ENCODE results near the gene GRM5.

Gene GRM5

GRCh38 chr11:88697139-88697538, 368.6 kb downstream of the GRM5 start:
- no peak for DNase-seq (ENCODE audit: low read depth)

- no peak for DNase-seq (ENCODE audit: low read depth)
These were observed 369.9 kb downstream of the GRM5 start for GRCh38 chr11:88695689-88696414.

DNA sequence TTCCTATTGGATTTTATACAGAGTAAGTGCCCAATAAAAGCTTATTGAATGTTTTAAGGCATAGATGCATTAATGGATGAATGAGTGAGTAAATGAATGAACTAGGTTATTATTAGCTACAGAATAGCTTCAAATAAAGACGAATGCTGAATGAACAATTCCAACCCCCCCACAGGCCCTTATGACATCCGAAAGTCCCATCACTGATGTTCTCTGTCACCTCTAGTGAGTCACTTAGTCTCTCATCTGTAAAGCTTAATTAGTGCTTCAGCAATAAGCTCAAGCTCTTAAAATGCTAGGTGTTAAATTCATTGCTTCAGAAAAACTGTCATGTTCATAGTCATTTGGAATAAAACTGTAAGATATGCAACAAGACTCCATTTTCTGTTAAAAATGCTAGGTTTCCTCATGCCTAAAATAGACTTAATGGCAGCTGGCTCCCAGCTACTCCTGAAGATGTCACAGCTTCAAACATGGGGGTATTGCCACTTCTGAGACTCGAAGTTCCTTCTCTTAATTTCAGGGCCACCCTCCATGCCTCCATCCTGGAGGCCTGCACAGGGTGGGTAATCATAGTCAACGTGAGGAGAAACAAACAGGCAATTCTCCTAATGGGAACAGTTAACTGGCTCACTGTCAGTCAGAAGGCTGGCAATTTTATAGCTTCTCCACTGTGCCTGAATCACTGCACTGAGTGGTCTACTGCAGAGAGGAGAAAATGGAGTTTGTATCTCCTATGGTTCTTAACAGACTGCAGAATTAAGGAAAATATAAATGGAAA, 373.3 kb downstream of the GRM5 start:
- no peak for DNase-seq (ENCODE audit: low read depth)

- DNase-seq (ENCODE audit: low read depth), result no peak
These were observed 376.1 kb downstream of the GRM5 start for GRCh38 chr11:88689548-88690240.

DNA sequence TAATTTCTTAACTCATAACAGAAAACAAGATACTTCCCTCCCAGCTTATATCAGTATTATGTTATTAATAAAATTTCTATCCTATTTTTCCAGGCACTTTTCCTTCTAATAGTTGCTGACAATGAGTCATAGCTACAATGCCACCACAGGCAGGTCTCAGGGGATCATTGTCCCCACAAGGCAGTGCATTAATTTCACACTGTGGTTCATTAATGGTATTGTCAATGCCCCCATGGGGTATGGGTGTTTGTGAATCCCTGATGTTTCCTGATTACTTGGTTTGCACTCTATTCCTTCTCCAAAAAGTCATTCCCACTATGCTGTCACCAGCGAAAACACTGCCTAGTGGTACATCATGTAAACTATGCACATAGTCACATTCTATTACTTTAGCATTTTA, 382.8 kb downstream of the GRM5 start:
- DNase-seq (ENCODE audit: low read depth), result no peak

DNA sequence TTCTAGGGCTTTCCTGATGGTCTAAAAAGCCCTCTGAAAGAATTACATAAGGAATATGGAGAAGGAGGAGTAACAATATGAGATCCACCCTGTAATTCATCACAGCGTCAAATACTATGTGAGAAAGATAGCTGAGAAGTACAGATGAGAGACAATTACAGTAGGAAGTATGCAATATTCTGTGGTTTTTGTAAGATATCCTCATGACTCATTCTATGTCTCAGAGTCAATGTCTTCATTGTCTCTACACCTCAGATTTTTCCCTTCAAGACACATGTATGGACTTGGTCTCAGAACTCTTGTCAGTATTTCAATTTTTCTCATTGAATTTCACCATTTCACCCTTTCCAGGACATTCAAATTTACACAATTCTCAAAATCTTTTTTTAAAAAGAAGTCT, 385.0 kb downstream of the GRM5 start:
- no peak for DNase-seq (ENCODE audit: low read depth)

DNA sequence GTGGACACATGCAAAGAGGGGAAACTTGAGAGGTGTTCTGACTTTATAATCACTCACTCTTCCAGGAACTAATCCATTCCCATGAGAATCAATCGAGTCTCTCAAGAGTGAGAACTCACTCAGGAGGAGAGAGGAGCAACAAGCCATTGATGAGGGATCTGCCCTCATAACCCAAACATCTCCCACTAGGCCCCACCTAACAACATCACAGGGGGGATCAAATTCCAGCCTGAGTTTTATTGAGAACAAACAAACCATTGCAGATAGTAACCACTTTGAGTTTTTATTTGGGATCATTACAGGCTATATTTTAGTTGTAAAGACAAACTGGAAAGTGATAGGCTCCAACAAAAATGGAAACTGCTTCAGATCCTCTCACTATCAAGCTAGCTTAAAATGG, 399.4 kb downstream of the GRM5 start:
- DNase-seq (ENCODE audit: low read depth), result no peak

GRCh38 chr11:88657076-88657738, 408.6 kb downstream of the GRM5 start:
- DNase-seq (ENCODE audit: low read depth), result no peak

GRCh38 chr11:88656283-88656682, 409.5 kb downstream of the GRM5 start:
- no peak for DNase-seq (ENCODE audit: low read depth)

DNA sequence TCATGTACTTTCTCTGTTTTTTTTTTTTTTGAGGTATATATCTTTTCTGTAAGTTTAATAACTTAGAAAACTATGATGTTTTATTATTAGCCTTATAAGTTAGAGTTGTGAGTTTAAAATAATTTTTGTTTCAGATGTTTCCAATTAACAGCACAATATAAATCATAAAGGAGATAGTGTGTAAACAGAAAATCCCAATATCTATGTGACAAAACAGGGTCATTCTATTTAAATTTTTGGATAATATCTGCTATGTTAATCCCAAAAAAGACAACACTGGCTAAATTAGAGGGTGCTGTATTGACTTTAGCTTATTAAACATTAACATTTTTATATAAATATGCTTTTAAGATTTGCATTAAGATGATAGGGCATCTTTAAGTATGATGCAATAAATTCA, 410.1 kb downstream of the GRM5 start:
- DNase-seq (ENCODE audit: low read depth), result no peak

DNA sequence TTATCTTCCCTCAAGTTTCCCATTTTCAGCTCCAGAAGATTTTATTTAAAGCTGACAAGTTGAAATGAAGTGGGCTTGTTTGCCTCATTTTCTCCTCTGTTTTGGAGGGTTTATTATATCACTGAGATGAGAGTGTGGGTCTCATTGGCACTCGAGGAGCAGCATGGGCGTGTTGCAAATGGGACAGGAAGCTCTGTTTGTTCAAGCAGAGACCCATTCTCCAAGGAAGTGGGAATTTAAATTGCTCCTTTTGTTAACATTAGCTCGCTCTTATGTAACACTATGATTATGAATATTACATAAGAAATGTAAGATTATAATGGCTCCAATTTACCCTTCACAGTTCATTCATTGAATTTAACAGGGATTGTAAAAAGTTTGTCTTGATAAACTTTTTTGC, 410.6 kb downstream of the GRM5 start:
- DNase-seq (ENCODE audit: low read depth), result no peak

DNA sequence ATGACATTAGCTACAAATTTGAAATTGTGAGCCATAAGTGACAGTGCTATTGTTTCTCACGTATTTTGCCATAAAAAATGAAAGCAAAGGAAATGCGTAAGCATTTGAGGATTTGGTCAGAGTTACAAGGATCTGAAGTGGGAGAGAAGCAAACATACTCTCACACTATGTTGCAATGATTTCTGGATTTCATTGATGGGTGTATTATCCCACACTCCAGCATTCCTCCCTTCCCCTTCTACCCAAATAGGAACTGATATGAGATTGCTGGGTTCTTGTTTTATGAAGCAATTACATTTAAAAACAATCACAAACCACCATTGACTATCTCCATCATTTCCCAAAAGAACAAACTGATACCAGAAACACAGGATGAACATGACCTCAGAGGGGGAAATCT, 414.2 kb downstream of the GRM5 start:
- DNase-seq (ENCODE audit: low read depth), result no peak

DNA sequence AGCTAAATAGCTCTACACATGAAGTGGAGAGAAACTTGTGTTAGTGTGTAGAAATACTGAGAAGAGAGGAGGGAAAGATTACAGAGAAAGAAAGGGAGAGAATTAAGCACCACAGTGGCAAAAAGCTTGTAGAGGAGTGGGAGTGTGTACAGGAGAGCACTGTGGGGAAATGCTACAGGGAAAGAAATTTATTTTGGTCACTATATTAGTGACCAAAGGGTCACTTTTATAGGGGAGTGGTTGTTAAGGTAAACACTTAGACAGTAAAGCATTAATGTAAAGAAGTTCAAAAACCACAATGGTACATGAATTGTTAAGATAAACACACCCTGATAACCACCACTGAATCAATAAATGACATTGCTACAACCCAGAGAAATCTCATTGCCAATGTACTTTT, 421.1 kb downstream of the GRM5 start:
- DNase-seq (ENCODE audit: low read depth), result no peak

DNA sequence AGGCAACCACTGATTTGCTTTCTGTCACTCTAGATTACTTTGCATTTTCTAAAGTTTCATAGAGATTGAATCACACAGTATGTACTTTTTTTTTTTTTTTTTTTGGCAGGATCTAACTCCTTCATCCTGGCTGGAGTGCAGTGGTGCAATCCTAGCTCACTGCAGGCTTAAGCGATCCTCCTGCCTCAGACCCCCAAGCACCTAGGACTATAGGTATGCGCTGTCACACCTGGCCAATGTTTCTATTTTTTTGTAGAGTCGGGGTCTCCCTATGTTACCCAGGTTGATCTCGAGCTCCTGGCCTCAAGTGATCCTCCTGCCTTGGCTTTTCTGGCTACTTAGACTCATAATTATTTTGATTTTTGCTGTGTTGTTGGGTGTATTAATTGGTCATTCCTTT, 433.6 kb downstream of the GRM5 start:
- no peak for DNase-seq (ENCODE audit: low read depth)

DNA sequence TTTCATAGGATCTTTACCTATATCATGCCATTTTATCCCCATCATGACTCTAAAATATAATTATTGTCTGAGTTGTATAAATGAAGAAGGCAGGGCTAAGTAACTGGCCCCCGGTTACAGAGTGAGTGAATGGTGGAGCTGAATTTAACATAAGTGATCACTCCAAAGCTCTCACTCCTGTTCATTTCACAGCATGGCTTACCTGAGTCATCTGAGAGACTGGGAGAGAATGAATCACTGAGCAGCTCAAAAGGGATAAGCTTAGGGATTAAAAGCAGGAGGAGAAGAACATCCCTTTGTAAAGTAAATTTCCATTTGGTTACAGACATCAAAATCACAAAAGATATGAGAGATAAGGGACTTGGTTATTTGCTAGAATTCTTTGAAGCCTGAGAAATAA, 434.3 kb downstream of the GRM5 start:
- DNase-seq (ENCODE audit: low read depth), result no peak

- no peak for DNase-seq (ENCODE audit: low read depth)
These were observed 436.3 kb downstream of the GRM5 start for GRCh38 chr11:88629496-88629895.

DNA sequence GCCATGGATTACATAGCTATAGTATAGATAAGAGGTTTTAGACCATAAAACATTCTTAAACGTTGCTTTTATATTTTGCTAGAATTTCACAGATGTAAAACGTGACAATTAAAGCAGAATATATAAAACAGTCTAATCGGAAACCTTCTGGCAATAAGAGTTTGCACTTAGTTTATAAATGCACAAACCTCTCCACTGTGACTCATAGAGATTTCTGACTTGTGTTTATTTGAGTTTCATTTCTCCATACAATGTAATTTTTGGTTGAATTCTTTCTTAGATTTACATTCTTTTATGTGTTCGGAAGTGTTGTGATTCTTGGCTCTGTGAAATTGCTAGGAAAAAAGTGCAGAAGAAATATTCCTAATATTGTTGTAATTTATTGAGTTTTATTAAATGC, 439.6 kb downstream of the GRM5 start:
- no peak for DNase-seq (ENCODE audit: low read depth)

DNA sequence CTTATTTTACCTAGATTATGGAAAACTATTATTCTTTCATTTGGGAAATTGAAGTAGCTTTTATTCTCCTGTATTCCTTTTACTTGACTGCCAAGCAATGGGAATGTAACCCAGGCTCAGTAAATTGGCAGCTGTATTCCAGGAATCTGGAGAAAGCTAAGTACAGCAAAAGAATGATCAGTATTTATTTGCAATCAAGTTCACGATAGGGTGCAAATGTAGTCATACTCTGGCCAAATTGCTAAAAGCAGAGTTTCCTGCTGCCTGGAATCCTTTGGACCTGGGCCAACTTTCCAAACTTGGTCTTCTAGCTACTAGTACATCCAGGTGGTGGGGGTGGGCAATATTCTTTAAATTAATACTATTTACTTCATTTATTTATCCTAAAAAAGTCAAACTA, 442.3 kb downstream of the GRM5 start:
- DNase-seq (ENCODE audit: low read depth), result no peak

DNA sequence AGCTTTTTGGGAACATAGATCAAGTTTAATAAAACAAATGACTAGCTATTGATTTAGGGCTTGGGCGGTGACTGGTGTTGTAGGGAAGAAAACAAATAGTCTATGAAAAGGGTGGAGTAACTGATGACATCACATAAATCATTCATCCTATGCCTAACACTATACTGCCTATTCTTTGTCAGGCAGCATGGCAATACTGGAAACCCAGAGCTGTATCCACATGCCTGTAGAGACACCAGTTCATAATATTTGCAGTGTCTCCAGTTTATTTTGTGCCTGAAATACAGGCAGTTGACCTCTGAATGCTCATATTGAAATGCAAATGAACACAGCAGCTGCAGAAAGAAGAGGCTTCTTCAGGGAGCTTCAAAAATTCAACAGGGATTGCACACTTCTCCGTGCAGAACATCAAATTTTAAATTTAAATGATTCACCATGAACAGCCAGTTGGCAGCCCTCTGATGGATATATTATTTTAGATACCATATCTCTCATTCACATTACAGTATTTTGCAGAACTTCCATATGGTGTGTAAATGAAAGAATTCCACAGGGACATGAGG, 445.1 kb downstream of the GRM5 start:
- no peak for DNase-seq (ENCODE audit: low read depth)

DNA sequence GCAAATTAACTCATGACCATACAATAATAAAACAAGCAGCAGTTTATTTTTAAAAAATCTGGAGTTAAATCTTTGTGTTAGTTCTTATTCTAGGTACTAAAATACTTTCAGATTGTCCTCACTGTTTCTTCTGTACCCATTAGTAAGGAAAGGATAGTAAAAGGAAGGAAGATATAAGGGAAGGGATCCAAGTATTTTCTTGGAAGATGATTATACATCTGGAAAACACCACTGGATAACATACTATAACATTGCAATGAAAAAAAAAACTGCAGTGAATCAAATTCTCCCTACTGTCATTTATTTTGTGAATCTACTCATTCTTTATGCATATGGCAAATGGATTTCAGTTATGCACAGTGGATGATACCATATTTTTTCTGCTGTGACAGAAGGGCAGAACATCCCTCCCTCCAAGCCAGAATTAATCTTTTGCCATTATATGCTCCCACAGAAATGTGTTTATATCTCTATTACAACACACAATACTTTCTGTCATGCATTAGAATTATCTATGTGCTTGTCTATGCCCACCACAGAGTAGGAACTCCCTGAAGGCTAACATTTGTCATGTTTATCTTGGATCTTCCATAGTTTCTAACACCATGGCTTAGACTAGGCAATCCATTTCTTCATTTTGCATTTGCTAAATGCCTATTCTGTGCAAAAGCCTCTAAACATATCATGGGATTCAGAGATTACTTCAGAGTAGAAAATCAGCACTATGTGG, 446.0 kb downstream of the GRM5 start:
- DNase-seq (ENCODE audit: low read depth), result no peak

GRCh38 chr11:88619071-88619425, 446.7 kb downstream of the GRM5 start:
- DNase-seq (ENCODE audit: low read depth), result no peak

All from activated T-helper 9 cell treated with anti-CD3 and anti-CD28 coated beads, Interleukin-2, amount 50 U/mL, for 16 hours (primary cell).